Measurements from ENCODE around the gene MCM8.

The MCM8 gene

DNA sequence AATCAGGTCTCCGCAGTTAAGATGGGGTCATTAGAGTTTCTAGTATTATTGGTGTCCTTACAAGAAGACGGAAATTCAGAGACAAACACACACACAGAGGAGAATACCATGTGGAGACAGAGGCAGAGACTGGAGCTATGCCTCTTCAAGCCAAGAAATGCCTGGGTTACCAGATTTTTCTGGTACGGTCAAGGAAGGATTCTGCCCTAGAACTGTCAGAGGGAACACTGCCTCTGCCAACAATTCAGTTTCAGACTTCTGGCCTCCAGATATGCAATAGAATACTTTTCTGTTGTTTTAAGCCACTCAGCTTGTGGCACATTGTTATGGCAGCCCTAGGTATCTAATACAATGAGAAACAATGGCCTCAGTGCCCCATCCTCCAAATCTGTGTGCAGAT is 19.0 kb upstream of the MCM8 start:
- TF ChIP-seq, protein P1, sequence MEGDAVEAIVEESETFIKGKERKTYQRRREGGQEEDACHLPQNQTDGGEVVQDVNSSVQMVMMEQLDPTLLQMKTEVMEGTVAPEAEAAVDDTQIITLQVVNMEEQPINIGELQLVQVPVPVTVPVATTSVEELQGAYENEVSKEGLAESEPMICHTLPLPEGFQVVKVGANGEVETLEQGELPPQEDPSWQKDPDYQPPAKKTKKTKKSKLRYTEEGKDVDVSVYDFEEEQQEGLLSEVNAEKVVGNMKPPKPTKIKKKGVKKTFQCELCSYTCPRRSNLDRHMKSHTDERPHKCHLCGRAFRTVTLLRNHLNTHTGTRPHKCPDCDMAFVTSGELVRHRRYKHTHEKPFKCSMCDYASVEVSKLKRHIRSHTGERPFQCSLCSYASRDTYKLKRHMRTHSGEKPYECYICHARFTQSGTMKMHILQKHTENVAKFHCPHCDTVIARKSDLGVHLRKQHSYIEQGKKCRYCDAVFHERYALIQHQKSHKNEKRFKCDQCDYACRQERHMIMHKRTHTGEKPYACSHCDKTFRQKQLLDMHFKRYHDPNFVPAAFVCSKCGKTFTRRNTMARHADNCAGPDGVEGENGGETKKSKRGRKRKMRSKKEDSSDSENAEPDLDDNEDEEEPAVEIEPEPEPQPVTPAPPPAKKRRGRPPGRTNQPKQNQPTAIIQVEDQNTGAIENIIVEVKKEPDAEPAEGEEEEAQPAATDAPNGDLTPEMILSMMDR (IDR thresholded peaks at IDR 0.05; ENCODE audit: low read depth, low read length): no peak
- no peak for DNase-seq (ENCODE audit: extremely low read depth, low read depth)

- DNase-seq (ENCODE audit: extremely low read depth, low read depth): no peak
- TF ChIP-seq, protein P1 (IDR thresholded peaks at IDR 0.05; ENCODE audit: low read depth, low read length): no peak
Measured at GRCh38 chr20:5932796-5933195, 17.7 kb upstream of the MCM8 start.

DNA sequence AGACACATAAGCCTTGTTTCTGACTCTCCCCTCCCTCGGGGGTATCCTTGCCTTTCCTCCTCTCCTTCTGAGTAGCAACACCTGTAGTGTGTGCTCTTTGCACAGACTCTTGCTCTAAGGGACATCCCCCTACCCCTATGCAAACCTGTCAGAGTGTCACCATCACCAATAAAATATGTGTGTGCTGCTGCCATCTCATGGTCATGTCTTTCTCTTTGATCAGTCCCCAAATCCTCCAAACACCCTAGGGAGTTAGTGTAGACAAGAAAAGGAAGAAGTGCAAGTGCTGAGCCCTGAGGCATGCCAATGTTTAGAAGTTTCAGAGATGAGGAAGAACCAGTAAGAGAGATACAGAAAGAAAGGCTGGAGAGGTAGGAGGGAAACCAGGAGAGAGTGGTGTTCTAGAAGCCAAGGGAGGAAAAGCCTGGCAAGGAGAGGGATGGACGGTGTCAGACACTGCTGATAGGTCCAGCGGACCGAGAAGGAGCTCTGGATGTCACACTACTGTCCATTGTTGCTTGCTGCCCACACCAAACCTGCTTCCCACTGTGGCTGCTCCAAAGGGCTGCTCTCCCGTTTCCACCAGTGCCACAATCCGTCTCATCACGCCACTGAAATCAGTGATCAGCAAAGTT is 16.5 kb upstream of the MCM8 start:
- TF ChIP-seq, protein P1 (IDR thresholded peaks at IDR 0.05; ENCODE audit: low read depth, low read length): no peak; the same call in 1 of the 2 replicates
- no peak for DNase-seq (ENCODE audit: extremely low read depth, low read depth)

DNA sequence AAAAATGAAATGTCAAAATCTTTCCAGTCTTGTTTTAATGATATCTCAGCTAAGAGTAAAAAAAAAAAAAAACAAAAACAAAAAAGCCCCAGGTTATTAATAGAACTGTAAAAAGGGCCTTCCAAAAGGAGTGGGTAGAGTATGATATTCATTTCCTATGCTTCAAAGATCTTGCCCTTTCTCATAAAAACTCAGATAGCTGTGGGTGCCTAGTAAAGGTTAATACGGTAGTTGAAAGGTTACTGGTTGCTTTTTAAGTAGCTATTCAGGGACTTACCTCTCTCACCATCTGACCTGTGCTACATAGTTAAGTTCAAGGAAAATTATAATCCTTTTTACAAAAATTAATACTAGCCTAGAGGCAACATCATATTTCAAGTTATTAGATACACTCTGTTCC is 15.1 kb upstream of the MCM8 start:
- DNase-seq (ENCODE audit: extremely low read depth, low read depth): no peak
- TF ChIP-seq, protein P1 (IDR thresholded peaks at IDR 0.05; ENCODE audit: low read depth, low read length): no peak

DNA sequence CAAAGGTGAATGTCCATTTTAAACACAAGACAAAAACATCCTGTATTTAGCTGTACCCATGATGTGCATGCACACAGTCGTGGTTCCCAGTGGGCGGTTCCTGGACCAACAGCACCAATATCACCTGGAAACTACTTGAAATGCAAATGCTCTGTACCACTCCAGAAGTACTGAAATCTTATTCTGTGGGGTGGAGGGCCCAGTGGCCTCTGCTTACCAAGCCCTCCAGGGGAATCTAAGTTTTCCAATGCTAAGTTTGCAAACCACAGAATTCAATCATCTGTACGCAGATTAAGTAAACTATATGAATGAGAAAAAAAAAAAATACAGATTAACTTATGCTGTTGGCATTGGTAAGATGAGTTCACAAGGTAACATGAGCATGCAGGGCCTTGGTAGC is 14.2 kb upstream of the MCM8 start:
- DNase-seq (ENCODE audit: extremely low read depth, low read depth): no peak
- TF ChIP-seq, protein P1 (IDR thresholded peaks at IDR 0.05; ENCODE audit: low read depth, low read length): no peak

DNA sequence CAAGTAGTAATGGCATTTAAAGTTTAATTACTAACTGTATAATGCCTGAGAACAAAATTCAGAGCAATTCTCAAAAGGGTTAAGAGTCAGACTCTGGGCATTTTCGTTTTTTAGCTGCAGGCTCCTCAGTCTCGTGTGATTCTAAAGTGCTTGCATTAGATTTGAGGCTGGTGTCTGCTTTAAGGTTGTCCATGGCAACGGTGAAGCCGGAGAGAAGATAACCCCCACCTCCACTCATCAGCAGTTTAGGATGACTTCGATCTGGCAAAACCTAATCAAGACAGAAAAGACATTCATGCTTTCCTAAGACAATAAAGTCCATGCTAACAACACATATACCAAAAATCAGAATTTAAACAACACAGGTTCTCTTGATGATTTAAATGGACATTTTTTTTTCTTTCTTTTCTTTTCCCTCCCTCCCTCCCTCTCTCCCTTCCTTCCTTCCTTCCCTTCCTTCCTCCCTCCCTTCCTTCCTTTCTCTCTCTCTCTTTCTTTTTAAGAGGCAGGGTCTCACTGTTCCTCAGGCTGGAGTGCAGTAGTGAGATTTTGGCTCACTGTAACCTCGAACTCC is 11.9 kb upstream of the MCM8 start:
- TF ChIP-seq, protein P1 (IDR thresholded peaks at IDR 0.05; ENCODE audit: low read depth, low read length): no peak
- DNase-seq (ENCODE audit: extremely low read depth, low read depth): no peak

- TF ChIP-seq, protein P1 (IDR thresholded peaks at IDR 0.05; ENCODE audit: low read depth, low read length): no peak
- no peak for DNase-seq (ENCODE audit: extremely low read depth, low read depth)
Measured at GRCh38 chr20:5945963-5946362, 4.5 kb upstream of the MCM8 start.
